H1 (cell line): ENCODE measurements around the gene DUSP7. TPM values are rescaled to one million over a fixed set of nuclear protein-coding genes. Genes with fewer than 3 reads are reported as not detected.

ENCODE experiments used
- CTCF ChIA-PET: fragments of 300-600 bp; sonication (Branson Sonifier 250); formaldehyde crosslinking; loops from one replicate; lab custom pipeline; 2021; ENCODE audit not compliant: partially characterized antibody; lab: Charles Lee
- POLR2A ChIA-PET: fragments of 300-600 bp; sonication (Branson Sonifier 250); formaldehyde crosslinking; loops from one replicate; lab custom pipeline; 2021; ENCODE audit warnings: inconsistent platforms; ENCODE audit not compliant: partially characterized antibody; lab: Charles Lee
- DNase-seq, 2 experiments: peaks; one replicate each; pipeline versions ENCODE4 v3.0.0 to v3.0.0-alpha.2; 2010 to 2022; ENCODE audit warnings: low spot score in 2 of 2, low read depth in 1 of 2, mixed read lengths in 1 of 2
- FAIRE-seq: peaks from 2 replicates; lab custom pipeline; 2011; peaks lifted over from hg19 to GRCh38; lab: Jason Lieb, UNC
- H2AFZ ChIP-seq: 2 replicates; pipeline ENCODE4 v1.8.1; 2012; ENCODE audit warnings: low read length, inconsistent platforms
- H2AK5ac ChIP-seq: 2 replicates; pipeline ENCODE4 v1.6.1; 2013; ENCODE audit warnings: low read depth, low read length
- H2BK120ac ChIP-seq: replicated peaks from 2 replicates; pipeline ENCODE3; 2013; ENCODE audit warnings: low read depth, low read length, inconsistent platforms
- H2BK12ac ChIP-seq: 2 replicates; pipeline ENCODE4 v1.6.1; 2013; ENCODE audit warnings: low read depth, low read length
- H2BK15ac ChIP-seq: 2 replicates; pipeline ENCODE4 v1.6.1; 2013; ENCODE audit warnings: low read length
- H2BK20ac ChIP-seq: 2 replicates; pipeline ENCODE4 v1.6.1; 2013; ENCODE audit warnings: low read length
- H2BK5ac ChIP-seq: 2 replicates; pipeline ENCODE4 v1.6.1; 2013; ENCODE audit warnings: low read depth, low read length
- H3K14ac ChIP-seq: 2 replicates; pipeline ENCODE4 v1.6.1; 2013; ENCODE audit warnings: inconsistent platforms; ENCODE audit not compliant: insufficient read length
- H3K18ac ChIP-seq: 2 replicates; pipeline ENCODE4 v1.6.1; 2013; ENCODE audit warnings: low read length; ENCODE audit errors: extremely low read depth
- H3K23ac ChIP-seq: 2 replicates; pipeline ENCODE4 v1.6.1; 2013; ENCODE audit warnings: inconsistent platforms; ENCODE audit not compliant: insufficient read length
- H3K23me2 ChIP-seq: 2 replicates; pipeline ENCODE4 v1.6.1; 2013; ENCODE audit warnings: low read depth, low read length
- H3K27ac ChIP-seq: 2 replicates; pipeline ENCODE4 v1.6.1; 2011; ENCODE audit warnings: low read depth, low read length, inconsistent platforms
- H3K27me3 ChIP-seq, 4 experiments: replicated peaks in 1 of 4; 1 replicate in 1 of 4; 2 replicates in 3 of 4; pipeline versions ENCODE4 v1.6.1 to v1.8.1; 2011 to 2013; ENCODE audit warnings: low read length in 3 of 4, mild to moderate bottlenecking in 3 of 4, inconsistent platforms in 2 of 4, mixed read lengths in 2 of 4, moderate library complexity in 1 of 4; ENCODE audit not compliant: control insufficient read depth in 3 of 4, insufficient read depth in 3 of 4; ENCODE audit errors: extremely low read depth in 1 of 4
- H3K36me3 ChIP-seq, 4 experiments: 2 replicates each; pipeline versions ENCODE4 v1.6.1 to v1.8.1; 2011 to 2013; ENCODE audit warnings: mild to moderate bottlenecking in 4 of 4, low read length in 3 of 4, moderate library complexity in 2 of 4, control low read depth in 1 of 4, inconsistent platforms in 1 of 4; ENCODE audit not compliant: insufficient read depth in 4 of 4, control insufficient read depth in 2 of 4
- H3K4ac ChIP-seq: replicated peaks from 2 replicates; pipeline ENCODE3; 2013; ENCODE audit warnings: low read length, low read depth, mixed read lengths, inconsistent platforms; ENCODE audit not compliant: insufficient read length
- H3K4me1 ChIP-seq, 4 experiments: replicated peaks in 1 of 4; 1 replicate in 1 of 4; 2 replicates in 3 of 4; pipeline versions ENCODE4 v1.6.1 to v1.8.1; 2011 to 2013; ENCODE audit warnings: low read length in 3 of 4, inconsistent platforms in 2 of 4, mixed read lengths in 1 of 4; ENCODE audit not compliant: insufficient read depth in 4 of 4, control insufficient read depth in 3 of 4
- H3K4me2 ChIP-seq, 2 experiments: 2 replicates each; pipeline versions ENCODE4 v1.6.1 to v1.8.1; 2011 to 2013; ENCODE audit warnings: low read depth in 2 of 2, low read length in 2 of 2, control low read depth in 1 of 2, inconsistent platforms in 1 of 2, mild to moderate bottlenecking in 1 of 2; ENCODE audit not compliant: insufficient read depth in 1 of 2
- H3K4me3 ChIP-seq, 4 experiments: fragments of 200-600, 300-600 bp in 1 of 4; sonication (generic), shearing (Covaris generic), sonication (Bioruptor Twin) in 1 of 4; 2 replicates each; pipeline versions ENCODE4 v1.5.1 to v1.8.1; 2011 to 2016; ENCODE audit warnings: low read length in 4 of 4, low read depth in 3 of 4, control low read depth in 2 of 4, inconsistent platforms in 2 of 4, mild to moderate bottlenecking in 2 of 4, mixed read lengths in 1 of 4, moderate library complexity in 1 of 4; ENCODE audit not compliant: insufficient read depth in 2 of 4; ENCODE audit errors: extremely low read depth in 1 of 4
- H3K56ac ChIP-seq: replicated peaks from 2 replicates; pipeline ENCODE3; 2013; ENCODE audit warnings: low read depth, mild to moderate bottlenecking, mixed read lengths, low read length, inconsistent platforms; ENCODE audit not compliant: insufficient read length
- H3K79me1 ChIP-seq: 2 replicates; pipeline ENCODE4 v1.6.1; 2013; ENCODE audit warnings: low read depth, low read length, control low read depth
- H3K79me2 ChIP-seq, 2 experiments: 2 replicates each; pipeline versions ENCODE4 v1.6.1 to v1.8.1; 2012 to 2013; ENCODE audit warnings: low read length in 2 of 2, mild to moderate bottlenecking in 2 of 2, inconsistent platforms in 1 of 2; ENCODE audit not compliant: insufficient read depth in 2 of 2, control insufficient read depth in 1 of 2
- H3K9ac ChIP-seq, 4 experiments: replicated peaks in 1 of 4; 1 replicate in 1 of 4; 2 replicates in 3 of 4; pipeline versions ENCODE4 v1.6.1 to v1.8.1; 2011 to 2013; ENCODE audit warnings: low read depth in 3 of 4, low read length in 3 of 4, control low read depth in 2 of 4, mild to moderate bottlenecking in 2 of 4, moderate library complexity in 2 of 4, inconsistent platforms in 1 of 4; ENCODE audit errors: extremely low read depth in 1 of 4
- H3K9me3 ChIP-seq, 2 experiments: 2 replicates each; pipeline versions ENCODE4 v1.6.1 to v1.8.1; 2012 to 2013; ENCODE audit warnings: mild to moderate bottlenecking in 2 of 2, moderate library complexity in 2 of 2, control low read depth in 1 of 2, inconsistent platforms in 1 of 2, low read depth in 1 of 2, low read length in 1 of 2, mixed read lengths in 1 of 2; ENCODE audit not compliant: insufficient read depth in 2 of 2
- H4K20me1 ChIP-seq, 2 experiments: replicated peaks in 1 of 2; 2 replicates each; pipeline versions ENCODE3 to v1.8.1; 2011 to 2013; ENCODE audit warnings: inconsistent platforms in 2 of 2, low read length in 2 of 2, mild to moderate bottlenecking in 1 of 2; ENCODE audit not compliant: insufficient read depth in 2 of 2, control insufficient read depth in 1 of 2
- H4K5ac ChIP-seq: 2 replicates; pipeline ENCODE4 v1.6.1; 2013; ENCODE audit warnings: low read length, low read depth, mixed read lengths, inconsistent platforms; ENCODE audit not compliant: insufficient read length
- H4K8ac ChIP-seq: 2 replicates; pipeline ENCODE4 v1.8.0; 2013; ENCODE audit warnings: mild to moderate bottlenecking, moderate library complexity, low read length, inconsistent platforms; ENCODE audit not compliant: insufficient read depth; ENCODE audit errors: extremely low read depth
- H4K91ac ChIP-seq: replicated peaks from 2 replicates; pipeline ENCODE3; 2013; ENCODE audit warnings: low read length, mixed read lengths, inconsistent platforms; ENCODE audit not compliant: insufficient read length
- ASH2L ChIP-seq: fragments of 200-600, 300-600 bp; sonication (generic); IDR thresholded peaks from one replicate; pipeline ENCODE4 v1.7.1; 2017; ENCODE audit warnings: low read length
- BACH1 ChIP-seq: IDR thresholded peaks from 2 replicates; pipeline ENCODE4 v1.6.1; 2012; ENCODE audit warnings: low read length, improper control_type of control experiment
- CBX5 ChIP-seq: fragments of 300-800, 300-1000 bp; sonication (generic); IDR thresholded peaks from 2 replicates; pipeline ENCODE4 v1.7.1; 2016; ENCODE audit warnings: antibody characterized with exemption, low read length, low read depth
- CEBPB ChIP-seq: IDR thresholded peaks from 2 replicates; pipeline ENCODE4 v1.6.1; 2012; ENCODE audit warnings: low read depth, low read length
- CHD2 ChIP-seq: IDR thresholded peaks from 2 replicates; pipeline ENCODE4 v1.6.1; 2012; ENCODE audit warnings: low read length, improper control_type of control experiment
- EGR1 ChIP-seq: IDR thresholded peaks from 2 replicates; pipeline ENCODE4 v1.6.1; 2011; ENCODE audit warnings: low read depth, low read length, borderline replicate concordance
- KDM1A ChIP-seq: fragments of 200-600, 300-600 bp; sonication (generic); IDR thresholded peaks from 2 replicates; pipeline ENCODE4 v1.7.1; 2016; ENCODE audit warnings: mild to moderate bottlenecking, low read length, borderline replicate concordance
- POLR2A ChIP-seq, 2 experiments: IDR thresholded peaks; 1 replicate in 1 of 2; 2 replicates in 1 of 2; pipeline ENCODE4 v1.6.1; 2011; ENCODE audit warnings: low read depth in 2 of 2, low read length in 2 of 2, mild to moderate bottlenecking in 2 of 2; ENCODE audit errors: control extremely low read depth in 1 of 2
- RAD21 ChIP-seq, 2 experiments: IDR thresholded peaks in 1 of 2; conservative IDR thresholded peaks in 1 of 2; 2 replicates each; pipeline ENCODE4 v1.6.1; 2011; ENCODE audit warnings: low read depth in 2 of 2, low read length in 2 of 2, improper control_type of control experiment in 1 of 2, inconsistent platforms in 1 of 2, mild to moderate bottlenecking in 1 of 2, moderate library complexity in 1 of 2
- SP2 ChIP-seq: IDR thresholded peaks from 2 replicates; pipeline ENCODE4 v1.6.1; 2012; ENCODE audit warnings: mild to moderate bottlenecking, low read length, inconsistent platforms
- SP4 ChIP-seq: IDR thresholded peaks from 2 replicates; pipeline ENCODE4 v1.6.1; 2012; ENCODE audit warnings: low read length, inconsistent platforms
- TAF7 ChIP-seq: optimal IDR thresholded peaks from 2 replicates; pipeline ENCODE3; 2011; ENCODE audit warnings: low read depth, mild to moderate bottlenecking, inconsistent platforms, low read length, moderate library complexity, borderline replicate concordance
- TCF12 ChIP-seq: IDR thresholded peaks from 2 replicates; pipeline ENCODE4 v1.6.1; 2011; ENCODE audit warnings: low read depth, mild to moderate bottlenecking, low read length
- ZNF274 ChIP-seq: IDR thresholded peaks from 2 replicates; pipeline ENCODE4 v1.7.0; 2012; ENCODE audit warnings: low read length, borderline replicate concordance; ENCODE audit errors: extremely low read depth
- WGBS, 2 experiments: shearing (Covaris generic) in 1 of 2; methylation state at CpG; one replicate each; pipeline versions ENCODE4 v1.1.6 to v1.1.7; 2013 to 2015; ENCODE audit warnings: low lambda C conversion rate in 2 of 2, mixed read lengths in 2 of 2, inconsistent platforms in 1 of 2, low coverage in 1 of 2, missing lambda C conversion rate in 1 of 2; ENCODE audit not compliant: insufficient replicate concordance in 2 of 2, insufficient coverage in 1 of 2, insufficient read length in 1 of 2; ENCODE audit errors: extremely low coverage in 1 of 2, missing lambda C conversion rate in 1 of 2; 5-methylcytosine and 5-hydroxymethylcytosine counted together
- polyA plus RNA-seq, 7 experiments: library from polyadenylated mRNA; depleted of rRNA in 3 of 7; stranded (reverse) in 5 of 7; unstranded in 2 of 7; fragments of >200 nt in 5 of 7; fragments of 200-250 nt in 2 of 7; gene quantifications; 1 replicate in 5 of 7; 2 replicates in 1 of 7; 4 replicates in 1 of 7; pipeline versions ENCODE4 v1.2.1 to v1.2.3, GENCODE V29; 2011 to 2013; ENCODE audit warnings: missing spikeins in 2 of 7, mixed read lengths in 2 of 7
- total RNA-seq: library from RNA; stranded (reverse); fragmentation: NEBNext Ultra II Directional; extraction: Animal tissue kit (Norgen Biotek cat#: 25700); gene quantifications from 2 replicates; pipeline ENCODE4 v1.2.1, GENCODE V29; 2021
- TF ChIP-seq, protein P1 (sequence below): IDR thresholded peaks from 2 replicates; pipeline ENCODE4 v1.6.1; 2011; ENCODE audit warnings: low read depth, mild to moderate bottlenecking, low read length; ENCODE audit not compliant: insufficient read depth

The DUSP7 gene
- total and polyA plus RNA-seq, 2 of the 8 experiments (the other 6 are each of a cell fraction or from before 2014, with no cell fraction given), result 19.4 to 24.9 TPM

DNA sequence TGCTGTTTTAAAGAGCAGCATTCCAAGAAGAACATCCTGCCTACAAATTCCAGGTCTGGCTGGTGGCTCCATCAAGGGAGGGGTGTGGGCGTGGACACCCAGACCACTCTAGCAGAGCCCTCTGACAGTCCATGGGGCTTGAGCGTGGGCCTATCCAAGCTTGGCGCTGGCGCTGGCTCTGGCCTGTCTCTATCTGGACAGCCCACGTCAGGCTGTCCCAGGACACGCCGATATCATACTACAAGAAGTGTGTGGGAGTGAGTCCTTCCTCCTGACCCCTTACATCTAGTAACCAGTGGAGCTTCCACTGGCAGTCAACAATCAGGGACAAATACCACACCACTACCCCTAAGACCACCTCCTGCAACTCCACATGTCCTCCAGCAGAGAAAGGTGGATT is 17.1 kb upstream of the DUSP7 start:
- 98% methylated on average over 6 of the region's 7 CpGs; no CpG with 5 or more reads in 1 of the 2 experiments for WGBS, 2 experiments
- H2BK15ac ChIP-seq, result no peak overlapping the region
- H3K56ac ChIP-seq, result no peak overlapping the region
- H3K4me1 ChIP-seq, result no peaks in the 10 kb centered on the region; a peak in 2 of 7 replicates
- no peak overlapping the region for H3K14ac ChIP-seq
- no peak overlapping the region; the same call in 1 of the 2 replicates for H4K8ac ChIP-seq
- H3K4ac ChIP-seq, result no peak overlapping the region
- H2BK120ac ChIP-seq, result no peak overlapping the region
- H3K79me1 ChIP-seq, result no peaks in the 10 kb centered on the region; the same call in 1 of the 2 replicates
- ChIA-PET CTCF (interaction anchor here (1.0 to 2.9 kb wide), 8 partner anchors 12 to 71 kb away, joined by 3 to 15 read pairs (median 4); no protein-coding TSS in a partner anchor), POLR2A (interaction anchor here (1.0 to 2.2 kb wide), 4 partner anchors 10 to 45 kb away, joined by 3 to 5 read pairs (median 4); no protein-coding TSS in a partner anchor)
- H3K18ac ChIP-seq, result no peak overlapping the region
- H3K23ac ChIP-seq, result no peak overlapping the region
- H3K27me3 ChIP-seq, result no peaks in the 10 kb centered on the region
- no peak overlapping the region for H3K27ac ChIP-seq
- H3K9ac ChIP-seq, result no peak overlapping the region
- DNase-seq (no peak), FAIRE-seq (no peak)
- H3K23me2 ChIP-seq, result no peaks in the 10 kb centered on the region
- H3K79me2 ChIP-seq, result no peaks in the 10 kb centered on the region
- peaks cover 0 to 12% (median 3%) of the 10 kb centered on the region in 4 experiments; a peak in 5 of 8 replicates for H3K36me3 ChIP-seq
- no peak overlapping the region for H3K4me3 ChIP-seq
- H2BK12ac ChIP-seq, result no peak overlapping the region
- H4K5ac ChIP-seq, result no peak overlapping the region
- H4K91ac ChIP-seq, result no peak overlapping the region
- no peaks in the 10 kb centered on the region for H3K9me3 ChIP-seq
- H2AFZ ChIP-seq, result no peak overlapping the region
- H3K4me2 ChIP-seq, result no peak overlapping the region
- H2BK20ac ChIP-seq, result no peak overlapping the region
- H2BK5ac ChIP-seq, result no peak overlapping the region
- TF ChIP-seq SP4 (no peak), KDM1A (no peak), BACH1 (no peak), POLR2A (IDR thresholded peaks at IDR 0.05; ENCODE audit: control extremely low read depth in 1 of 2, low read depth in 2 of 2, low read length in 2 of 2) (no peak), TAF7 (no peak), ASH2L (no peak), TCF12 (no peak), CHD2 (no peak), SP2 (no peak), ZNF274 (no peak), EGR1 (no peak), CBX5 (no peak), RAD21 (IDR thresholded peaks at IDR 0.05 in 1 of 2, conservative IDR thresholded peaks at IDR 0.05 in 1 of 2; ENCODE audit: low read depth in 2 of 2, low read length in 2 of 2) (no peak), CEBPB (no peak)
- TF ChIP-seq, protein P1, sequence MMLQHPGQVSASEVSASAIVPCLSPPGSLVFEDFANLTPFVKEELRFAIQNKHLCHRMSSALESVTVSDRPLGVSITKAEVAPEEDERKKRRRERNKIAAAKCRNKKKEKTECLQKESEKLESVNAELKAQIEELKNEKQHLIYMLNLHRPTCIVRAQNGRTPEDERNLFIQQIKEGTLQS, result no peak
- H4K20me1 ChIP-seq, result peaks cover 0 to 3% of the 10 kb centered on the region in 2 experiments
- H2AK5ac ChIP-seq, result no peak overlapping the region
